NCI-H128 (cell line): Measurements from ENCODE around the gene SPAG7.
"Not testable (repeated sequence)": the region's sequence is repeated elsewhere in the genome, so short reads cannot be mapped to it uniquely, and the experiment has no call there.

Source experiments
- DNase-seq: peaks from one replicate; lab custom pipeline; 2025; ENCODE audit not compliant: unreplicated experiment; lab: John Stamatoyannopoulos, UW

SPAG7 gene

GRCh38 chr17:4938688-4939545 lies 28.7 kb downstream of the SPAG7 start:
- DNase-seq, result no peak

DNA sequence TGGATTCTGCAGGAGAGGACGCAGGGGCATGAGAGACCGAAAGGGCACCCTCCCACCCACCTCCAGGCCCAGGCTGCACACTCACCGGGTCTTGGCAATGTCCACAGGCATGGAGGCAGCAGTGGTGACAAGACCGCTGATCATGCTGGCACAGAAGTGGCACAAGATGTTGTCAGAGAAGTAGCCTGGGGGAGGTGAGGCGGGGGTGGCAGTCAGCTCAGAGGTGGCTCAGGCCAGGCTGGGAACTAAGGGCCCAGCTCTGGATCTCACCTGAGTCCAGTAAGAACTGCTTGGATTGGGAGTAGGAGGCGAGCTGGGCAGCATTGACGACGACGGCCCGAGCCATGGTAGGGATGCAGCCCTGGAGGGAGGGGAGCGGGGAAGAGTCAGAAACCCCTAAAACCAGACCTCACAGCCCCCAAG lies 29.5 kb downstream of the SPAG7 start:
- no peak for DNase-seq

DNA sequence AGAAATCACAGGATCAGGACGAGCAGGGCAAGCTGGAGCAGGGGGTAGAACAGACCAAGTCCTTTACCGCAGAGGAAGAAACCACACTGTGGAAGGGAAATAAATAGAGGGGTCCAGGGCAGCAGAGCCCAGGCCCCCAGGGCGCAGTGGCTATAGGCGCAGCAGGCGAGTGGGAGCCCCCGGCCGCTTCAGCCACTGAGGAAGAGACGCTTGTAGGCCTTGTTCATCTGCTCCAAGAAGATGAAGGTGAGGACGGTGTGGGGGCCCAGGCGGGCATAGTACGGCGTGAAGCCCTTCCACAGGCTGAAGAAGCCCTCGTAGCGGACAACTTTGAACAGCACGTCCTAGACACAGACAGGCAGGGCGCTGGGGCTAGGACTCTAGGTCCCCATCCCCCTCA lies 30.1 kb downstream of the SPAG7 start:
- DNase-seq, result no peak

DNA sequence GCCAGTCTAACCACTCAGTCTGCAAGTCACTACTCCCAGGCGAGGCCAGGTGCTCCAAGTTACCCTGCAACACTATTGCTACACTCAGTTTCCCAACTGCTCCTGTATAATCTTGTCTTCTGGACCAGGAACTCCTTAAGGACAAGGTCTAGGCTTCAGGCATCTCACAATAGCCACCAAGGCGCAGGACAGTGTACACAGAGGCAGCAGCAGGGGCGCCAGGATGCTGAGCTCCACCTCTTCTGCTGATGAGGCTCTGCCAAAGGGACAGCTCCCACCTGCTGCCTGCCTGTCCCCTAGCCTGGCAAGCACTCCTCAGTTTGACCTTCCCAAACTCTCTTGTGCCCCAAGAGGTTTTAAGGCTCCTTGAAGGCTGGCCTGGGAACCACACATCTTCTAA lies 31.2 kb downstream of the SPAG7 start:
- DNase-seq, result no peak

DNA sequence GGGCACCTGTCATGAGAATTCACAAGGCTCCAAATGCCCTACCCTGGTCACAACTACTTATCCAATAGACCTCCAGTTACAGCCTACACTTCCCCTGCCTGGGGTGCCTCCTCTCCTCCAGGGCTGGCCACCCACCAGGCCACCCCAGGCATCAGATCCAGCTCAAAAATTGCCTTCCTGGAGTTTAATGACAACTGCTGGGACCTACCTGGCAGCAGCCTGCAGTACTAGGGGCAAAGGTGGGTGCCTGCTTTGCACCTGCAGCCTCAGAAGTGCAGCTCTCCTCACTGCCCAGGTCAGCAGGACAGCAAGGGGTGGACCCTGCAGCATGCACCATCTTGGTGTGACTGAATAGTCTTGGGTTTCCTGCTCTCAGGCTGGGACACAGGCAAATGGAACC lies 32.0 kb downstream of the SPAG7 start:
- no peak for DNase-seq

DNA sequence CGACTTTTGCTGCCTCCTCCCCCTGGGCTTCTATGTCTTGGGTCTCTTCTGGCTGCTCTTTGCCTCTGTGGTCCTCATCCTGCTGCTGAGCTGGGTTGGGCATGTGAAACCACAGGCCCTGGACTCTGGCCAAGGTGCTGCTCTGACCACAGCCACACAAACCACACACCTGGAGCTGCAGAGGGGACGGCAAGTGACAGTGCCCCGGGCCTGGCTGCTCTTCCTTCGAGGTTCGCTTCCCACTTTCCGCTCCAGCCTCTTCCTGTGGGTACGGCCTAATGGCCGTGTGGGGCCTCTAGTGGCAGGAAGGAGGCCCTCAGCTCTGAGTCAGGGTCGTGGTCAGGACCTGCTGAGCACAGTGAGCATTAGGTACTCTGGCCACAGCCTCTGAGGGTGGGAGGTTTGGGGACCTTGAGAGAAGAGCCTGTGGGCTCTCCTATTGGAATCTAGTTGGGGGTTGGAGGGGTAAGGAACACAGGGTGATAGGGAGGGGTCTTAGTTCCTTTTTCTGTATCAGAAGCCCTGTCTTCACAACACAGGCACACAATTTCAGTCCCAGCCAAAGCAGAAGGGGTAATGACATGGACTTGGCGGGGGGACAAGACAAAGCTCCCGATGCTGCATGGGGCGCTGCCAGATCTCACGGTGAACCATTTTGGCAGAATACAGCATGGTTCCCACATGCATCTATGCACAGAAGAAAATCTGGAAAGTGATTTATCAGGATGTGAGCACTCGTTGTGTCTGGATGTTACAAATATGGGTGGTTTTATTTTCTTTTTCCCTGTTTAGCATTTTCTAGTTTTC lies 33.2 kb downstream of the SPAG7 start:
- no peak for DNase-seq

DNA sequence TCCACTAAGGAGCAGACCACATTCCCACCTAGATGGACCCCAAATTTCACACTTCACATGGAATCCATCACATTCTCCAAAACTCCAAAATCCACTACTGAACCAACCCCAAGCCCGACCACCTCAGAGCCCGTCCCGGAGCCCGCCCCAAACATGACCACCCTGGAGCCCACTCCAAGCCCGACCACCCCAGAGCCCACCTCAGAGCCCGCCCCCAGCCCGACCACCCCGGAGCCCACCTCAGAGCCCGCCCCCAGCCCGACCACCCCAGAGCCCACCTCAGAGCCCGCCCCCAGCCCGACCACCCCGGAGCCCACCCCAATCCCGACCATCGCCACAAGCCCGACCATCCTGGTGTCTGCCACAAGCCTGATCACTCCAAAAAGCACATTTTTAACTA lies 34.0 kb downstream of the SPAG7 start:
- DNase-seq, result no peak

- no peak for DNase-seq
Observed at GRCh38 chr17:4932756-4933155, 34.9 kb downstream of the SPAG7 start.

DNA sequence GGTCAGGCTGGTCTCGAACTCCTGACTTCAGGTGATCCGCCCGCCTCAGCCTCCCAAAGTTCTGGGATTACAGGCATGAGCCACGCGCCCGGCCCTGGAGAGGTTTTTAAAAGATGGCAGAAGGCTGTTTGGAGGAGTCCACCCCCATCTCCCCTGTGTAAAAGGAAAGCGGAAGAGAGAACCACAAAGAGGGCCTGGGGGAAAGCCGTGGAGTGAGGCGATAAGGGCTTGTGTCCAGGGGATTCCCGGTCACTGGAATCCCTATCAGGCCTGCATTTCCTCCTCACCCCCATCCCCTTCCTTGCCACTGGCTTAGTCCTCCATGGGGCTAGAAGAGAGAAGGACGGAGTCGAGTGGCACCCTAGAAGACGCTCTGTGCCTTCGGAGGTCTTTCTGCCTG lies 35.7 kb downstream of the SPAG7 start, which contains the start of gene GP1BA:
Gene GP1BA (plus strand): TSS at position 315 of the 400 bp plus-strand sequence. CDS start 328 bp downstream, outside the sequence.
- no peak for DNase-seq

DNA sequence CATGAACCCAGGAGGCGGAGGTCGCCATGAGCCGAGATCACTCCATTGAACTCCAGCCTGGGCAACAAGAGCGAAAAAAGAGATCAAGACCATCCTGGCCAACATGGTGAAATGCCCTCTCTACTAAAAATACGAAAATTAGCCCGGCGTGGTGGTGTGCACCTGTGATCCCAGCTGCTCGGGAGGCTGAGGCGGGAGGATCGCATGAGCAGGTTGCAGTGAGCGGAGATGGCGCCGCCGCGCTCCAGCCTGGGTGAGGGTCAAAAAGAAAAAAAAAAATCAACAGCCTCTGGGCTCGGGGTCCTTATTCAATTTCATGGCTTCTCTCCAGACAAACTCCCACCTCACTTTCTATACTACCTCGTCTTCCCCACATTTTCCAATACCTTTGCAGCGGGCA lies 38.7 kb downstream of the SPAG7 start:
- no peak for DNase-seq

DNA sequence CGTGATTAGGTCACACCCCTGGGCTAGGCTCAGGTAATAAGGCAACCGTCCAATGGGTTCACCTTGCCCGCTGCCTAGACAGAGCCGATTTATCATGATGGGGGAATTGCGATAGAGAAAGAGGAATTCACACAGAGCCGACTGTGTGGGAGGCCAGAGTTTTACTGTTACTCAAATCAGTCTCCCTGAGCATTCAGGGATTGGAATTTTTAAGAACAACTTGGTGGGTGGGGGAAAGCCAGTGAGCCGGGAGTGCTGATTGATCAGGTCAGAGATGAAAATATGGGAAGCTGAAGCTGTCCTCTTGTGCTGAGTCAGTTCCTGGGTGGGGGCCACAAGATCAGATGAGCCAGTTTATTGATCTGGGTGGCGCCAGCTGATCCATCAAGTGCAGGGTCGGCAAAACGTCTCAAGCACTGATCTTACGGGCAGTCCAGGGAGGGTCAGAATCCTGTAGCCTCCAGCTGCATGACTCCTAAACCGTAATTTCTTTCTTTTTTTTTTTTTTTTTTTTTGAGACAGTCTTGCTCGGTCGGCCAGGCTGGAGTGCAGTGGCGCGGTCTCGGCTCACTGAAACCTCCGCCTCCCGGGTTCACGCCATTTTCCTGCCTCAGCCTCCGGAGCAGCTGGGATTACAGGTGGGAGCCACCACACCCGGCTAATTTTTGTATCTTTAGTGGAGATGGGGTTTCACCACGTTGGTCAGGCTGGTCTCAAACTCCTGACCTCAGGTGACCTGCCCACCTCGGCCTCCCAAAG lies 40.9 kb downstream of the SPAG7 start:
- DNase-seq, result not testable (repeated sequence)

DNA sequence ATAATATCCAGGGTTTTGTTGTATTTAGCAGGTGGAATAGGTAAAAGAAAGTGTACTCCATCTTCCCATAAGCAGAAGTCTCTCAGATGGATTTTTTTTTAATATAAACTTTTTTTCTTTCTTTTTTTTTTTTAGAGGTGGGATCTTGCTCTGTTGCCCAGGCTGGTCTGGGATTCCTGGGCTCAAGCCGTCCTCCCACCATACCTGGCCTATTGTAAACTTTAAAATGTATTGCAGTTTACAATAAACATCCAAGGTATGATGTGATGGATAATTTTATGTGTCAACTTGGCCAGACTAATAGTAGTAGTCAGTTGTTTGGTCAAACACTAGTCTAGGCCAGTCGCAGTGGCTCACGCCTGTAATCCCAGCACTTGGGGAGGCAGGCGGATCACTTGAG lies 46.3 kb downstream of the SPAG7 start:
- no peak for DNase-seq

- no peak for DNase-seq
Observed at GRCh38 chr17:4920351-4921048, 47.1 kb downstream of the SPAG7 start.

GRCh38 chr17:4919511-4920047 lies 48.0 kb downstream of the SPAG7 start:
- no peak for DNase-seq

DNA sequence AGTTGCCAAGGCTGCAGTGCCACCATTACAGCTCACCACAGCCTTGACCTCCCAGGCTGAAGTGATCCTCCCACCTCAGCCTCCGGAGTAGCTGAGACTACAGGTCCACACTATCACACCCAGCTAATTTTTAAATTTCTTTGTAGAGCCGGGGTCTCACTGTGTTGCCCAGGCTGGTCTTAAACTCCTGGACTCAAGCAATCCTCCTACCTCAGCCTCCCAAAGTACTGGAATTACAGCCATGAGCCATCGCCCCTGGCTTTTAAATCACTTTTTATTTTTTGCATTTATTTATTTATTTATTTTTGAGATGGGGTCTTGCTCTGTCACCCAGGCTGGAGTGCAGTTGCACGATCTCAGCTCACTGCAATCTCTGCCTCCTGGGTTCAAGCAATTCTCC lies 53.1 kb downstream of the SPAG7 start:
- not testable (repeated sequence) for DNase-seq

GRCh38 chr17:4913994-4914393 lies 53.6 kb downstream of the SPAG7 start:
- DNase-seq, result no peak
